Measurements from ENCODE around the gene TFF2.

The TFF2 gene

DNA sequence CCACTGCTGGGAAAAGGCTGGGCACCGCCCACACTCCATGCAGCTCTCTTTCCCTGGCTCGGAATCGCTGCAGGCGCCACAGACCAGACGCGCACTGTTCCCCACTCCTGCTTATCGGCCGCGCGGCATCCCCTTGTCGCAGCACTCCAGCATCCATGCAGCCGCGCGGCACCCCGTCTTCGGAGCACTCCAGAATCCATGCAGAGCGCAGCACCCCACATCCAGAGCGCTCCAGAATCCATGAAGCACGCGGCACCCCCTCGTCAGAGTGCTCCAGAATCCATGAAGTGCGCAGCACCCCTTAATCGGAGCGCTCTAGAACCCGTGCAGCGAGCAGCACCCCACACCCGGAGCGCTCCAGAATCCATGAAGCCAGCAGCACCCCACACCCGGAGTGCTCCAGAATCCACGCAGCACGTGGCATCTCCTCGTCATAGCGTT, 45.1 kb downstream of the TFF2 start:
- TF ChIP-seq CTCF (IDR thresholded peaks at IDR 0.05; ENCODE audit: borderline replicate concordance, insufficient read depth, low read depth, low read length) = no peak
- H3K4me3 ChIP-seq (ENCODE audit: low read depth, low read length) = no peak overlapping the region

DNA sequence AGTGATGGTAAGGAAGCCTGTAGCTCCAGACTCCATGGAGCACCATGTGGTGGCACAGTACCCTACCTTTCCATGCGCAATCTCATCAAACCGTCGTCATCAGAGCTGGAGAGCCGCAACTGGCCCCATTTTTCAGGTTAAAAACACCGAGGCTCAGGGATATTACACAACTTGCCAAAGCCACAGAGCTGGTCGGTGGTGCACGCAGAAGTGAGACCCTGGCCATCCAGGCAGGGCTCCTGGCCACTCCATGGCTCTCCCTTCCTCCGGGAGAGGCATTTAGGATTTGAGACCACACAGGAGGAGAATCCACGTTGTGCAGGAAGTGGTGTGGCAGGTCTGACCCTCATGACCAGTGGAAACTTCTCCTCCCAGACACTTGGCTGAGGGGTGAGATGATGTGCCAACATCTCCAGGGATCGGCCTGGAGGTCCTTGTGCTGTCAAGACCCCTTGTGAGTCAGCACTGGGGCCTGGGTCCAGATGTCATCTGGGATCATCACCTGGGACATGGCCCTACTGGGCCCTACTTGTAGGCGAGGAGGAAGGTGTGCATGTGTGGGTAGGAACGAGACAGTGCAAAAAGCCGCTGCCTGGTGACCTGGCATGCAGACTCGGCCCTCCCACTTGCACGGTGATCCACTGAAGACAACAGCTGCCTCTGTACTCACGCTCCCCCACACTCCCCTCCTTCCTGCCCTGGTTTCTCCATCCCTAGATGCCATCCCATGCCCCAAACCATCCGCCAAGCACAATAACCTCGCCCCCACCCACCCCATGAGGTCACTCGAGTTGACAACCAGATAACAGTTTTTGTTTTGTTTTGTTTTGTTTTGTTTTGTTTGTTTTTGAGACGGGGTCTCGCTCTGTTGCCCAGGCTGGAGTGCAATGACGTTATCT, 46.0 kb downstream of the TFF2 start:
- TF ChIP-seq CTCF (IDR thresholded peaks at IDR 0.05; ENCODE audit: borderline replicate concordance, insufficient read depth, low read depth, low read length) = no peak
- H3K4me3 ChIP-seq (ENCODE audit: low read depth, low read length) = no peak overlapping the region

GRCh38 chr21:42303443-42303842, 47.4 kb downstream of the TFF2 start:
- TF ChIP-seq CTCF (IDR thresholded peaks at IDR 0.05; ENCODE audit: borderline replicate concordance, insufficient read depth, low read depth, low read length) = no peak

DNA sequence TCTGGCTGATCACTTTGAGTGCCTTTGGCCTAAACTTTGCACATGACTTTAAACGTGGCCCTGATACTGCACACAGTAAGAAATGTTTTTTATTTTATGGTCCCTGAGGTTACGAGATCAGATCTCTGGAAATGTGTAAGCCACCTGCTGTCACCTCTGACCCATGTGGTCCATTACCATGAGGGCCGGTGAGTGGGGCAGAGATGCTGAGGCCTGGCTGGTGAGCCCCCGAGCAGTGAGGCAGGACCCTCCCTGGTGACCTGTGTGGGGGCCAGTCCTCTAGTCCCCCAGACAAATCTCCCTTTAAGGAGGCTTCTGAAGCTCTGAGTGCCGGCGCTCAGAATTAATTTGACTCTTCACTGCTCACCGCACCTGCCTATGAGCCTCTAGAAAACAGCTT, 48.0 kb downstream of the TFF2 start:
- no peak for TF ChIP-seq CTCF (IDR thresholded peaks at IDR 0.05; ENCODE audit: borderline replicate concordance, insufficient read depth, low read depth, low read length)
- H3K4me3 ChIP-seq (ENCODE audit: low read depth, low read length) = no peak overlapping the region

More at GRCh38 chr21:42303443-42303842, 47.4 kb downstream of the TFF2 start:
- H3K4me3 ChIP-seq (ENCODE audit: low read depth, low read length) = no peak overlapping the region

DNA sequence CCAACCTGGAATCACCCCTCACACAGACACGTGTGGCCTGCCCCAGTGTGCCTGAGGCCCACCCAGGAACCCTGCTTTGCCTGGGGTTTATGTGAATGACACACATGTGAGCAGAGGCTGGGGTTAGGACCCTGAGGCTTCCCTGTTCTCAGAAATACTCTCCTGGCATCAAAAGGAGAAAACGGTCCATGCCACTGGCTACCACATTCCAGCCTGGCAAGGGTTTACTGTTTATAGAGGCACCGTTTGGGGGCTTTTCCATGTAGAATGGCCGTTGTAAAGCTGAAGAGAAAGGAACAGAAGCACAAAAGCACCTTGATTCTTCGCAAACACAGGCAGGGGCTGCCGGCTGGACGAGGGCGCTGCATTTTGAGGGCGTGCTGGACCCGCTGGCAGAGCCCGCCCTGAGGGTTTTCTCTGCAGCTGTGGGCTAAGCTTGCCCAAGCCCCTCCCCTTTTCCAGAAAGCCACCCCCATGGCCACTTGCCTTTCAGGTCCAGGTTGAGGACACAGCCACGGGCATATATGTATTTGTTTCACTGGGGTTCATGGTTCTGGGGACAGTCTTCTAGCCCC, 48.6 kb downstream of the TFF2 start:
- no peak for TF ChIP-seq CTCF (IDR thresholded peaks at IDR 0.05; ENCODE audit: borderline replicate concordance, insufficient read depth, low read depth, low read length)
- H3K4me3 ChIP-seq (ENCODE audit: low read depth, low read length) = no peak overlapping the region

- TF ChIP-seq CTCF (IDR thresholded peaks at IDR 0.05; ENCODE audit: borderline replicate concordance, insufficient read depth, low read depth, low read length) = no peak
- H3K4me3 ChIP-seq (ENCODE audit: low read depth, low read length) = no peak overlapping the region
Observed at GRCh38 chr21:42301371-42302075, 49.3 kb downstream of the TFF2 start.

Data from GM12875 (cell line).